HG02763 (cell line): ENCODE data around the gene FBP2.
"Not testable (repeated sequence)": the region's sequence is repeated elsewhere in the genome, so short reads cannot be mapped to it uniquely, and the experiment has no call there.

ENCODE experiments used
- ATAC-seq: cut with Tn5 transposase; IDR thresholded peaks from one replicate; pipeline ENCODE4 v1.9.1; 2021; ENCODE audit warnings: mild to moderate bottlenecking, moderate library complexity; ENCODE audit not compliant: unreplicated experiment

The FBP2 gene

DNA sequence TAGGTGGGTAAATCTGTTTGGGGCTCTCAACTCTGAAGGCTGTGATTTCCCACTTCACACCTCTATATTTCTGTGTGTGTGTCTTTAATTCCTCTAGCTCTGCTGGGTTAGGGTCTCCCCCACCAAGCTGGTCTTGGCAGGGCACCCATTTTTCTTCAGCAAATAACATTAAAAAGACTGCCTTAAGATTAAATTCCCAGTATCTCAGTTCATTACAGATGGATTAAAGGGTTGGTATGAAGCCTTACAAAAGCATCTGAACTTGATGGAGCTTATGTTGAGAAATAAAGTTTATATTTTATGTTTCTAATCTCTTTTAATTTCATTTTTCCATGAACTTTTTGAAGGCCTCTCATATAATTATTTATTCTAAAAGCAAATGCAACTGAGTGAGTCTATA is 27.1 kb downstream of the FBP2 start:
- no peak for ATAC-seq

DNA sequence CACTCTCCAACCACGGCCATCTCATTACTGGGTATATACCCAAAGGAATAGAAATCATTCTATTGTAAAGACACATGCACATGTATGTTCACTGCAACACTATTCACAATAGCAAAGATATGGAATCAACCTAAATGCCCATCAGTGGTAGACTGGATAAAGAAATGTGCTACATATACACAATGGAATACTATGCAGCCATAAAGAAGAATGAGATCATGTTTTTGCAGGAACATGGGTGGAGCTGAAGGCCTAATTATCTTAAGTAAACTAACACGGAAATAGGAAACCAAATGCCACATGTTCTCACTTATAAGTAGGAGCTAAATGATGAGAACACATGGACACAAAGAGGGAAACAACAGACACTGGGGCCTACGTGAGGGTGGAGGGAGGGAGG is 29.3 kb downstream of the FBP2 start:
- not testable (repeated sequence) for ATAC-seq

DNA sequence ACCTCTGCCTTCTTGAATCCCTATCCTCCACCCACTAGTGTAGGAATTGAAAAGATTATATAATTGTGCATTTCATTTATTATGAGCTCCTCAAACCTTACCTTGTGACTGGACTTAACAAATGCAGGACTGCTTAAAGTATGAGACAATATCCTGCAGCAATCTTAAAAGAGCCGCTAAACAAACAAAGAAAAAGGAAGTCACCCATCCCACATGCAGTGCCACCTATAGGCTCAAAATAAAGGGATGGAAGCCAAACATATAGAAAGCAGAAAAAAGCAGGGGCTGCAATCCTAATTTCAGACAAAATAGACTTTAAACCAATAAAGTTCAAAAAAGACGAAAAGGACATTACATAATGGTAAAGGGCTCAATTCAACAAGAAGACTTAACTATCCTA is 30.1 kb downstream of the FBP2 start:
- ATAC-seq, result no peak

DNA sequence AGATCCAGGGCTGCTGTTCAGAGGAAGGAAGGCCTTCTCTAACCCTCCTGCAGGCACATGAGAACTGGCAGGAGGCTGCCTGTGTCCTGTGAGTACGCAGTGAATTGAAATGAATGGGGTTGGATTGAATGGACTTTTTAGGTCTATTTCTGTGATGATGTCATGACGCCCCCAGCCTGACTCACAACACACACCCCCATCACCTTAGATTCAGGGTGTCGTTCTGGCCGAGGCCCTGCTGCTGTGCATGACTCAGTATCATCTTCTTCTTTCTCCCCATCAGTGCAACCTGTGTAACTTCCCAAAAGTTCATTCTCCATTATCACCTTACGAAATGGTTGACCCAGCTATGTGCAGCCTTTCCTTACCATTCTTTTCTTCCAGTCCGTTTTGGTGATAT is 33.4 kb downstream of the FBP2 start:
- ATAC-seq, result no peak

DNA sequence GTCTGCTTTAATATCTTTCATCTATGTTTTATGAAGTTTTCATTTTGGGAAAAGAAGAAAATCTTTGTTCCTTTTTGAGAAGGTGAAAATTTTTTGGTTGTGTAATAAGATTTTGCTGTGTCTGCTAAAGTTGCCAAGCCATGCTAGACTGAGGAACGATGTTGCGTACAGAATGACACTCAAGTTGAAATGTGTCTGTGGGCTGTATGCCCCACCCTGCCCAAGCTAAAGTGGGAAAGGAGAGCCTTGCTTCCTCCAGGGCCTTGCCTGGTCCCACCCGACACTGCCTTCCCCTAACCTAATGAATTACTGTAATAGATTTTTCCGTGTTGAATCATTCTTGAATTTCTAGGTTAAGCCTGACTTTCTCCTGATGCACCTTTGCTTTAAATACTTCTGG is 36.2 kb downstream of the FBP2 start:
- ATAC-seq, result no peak

DNA sequence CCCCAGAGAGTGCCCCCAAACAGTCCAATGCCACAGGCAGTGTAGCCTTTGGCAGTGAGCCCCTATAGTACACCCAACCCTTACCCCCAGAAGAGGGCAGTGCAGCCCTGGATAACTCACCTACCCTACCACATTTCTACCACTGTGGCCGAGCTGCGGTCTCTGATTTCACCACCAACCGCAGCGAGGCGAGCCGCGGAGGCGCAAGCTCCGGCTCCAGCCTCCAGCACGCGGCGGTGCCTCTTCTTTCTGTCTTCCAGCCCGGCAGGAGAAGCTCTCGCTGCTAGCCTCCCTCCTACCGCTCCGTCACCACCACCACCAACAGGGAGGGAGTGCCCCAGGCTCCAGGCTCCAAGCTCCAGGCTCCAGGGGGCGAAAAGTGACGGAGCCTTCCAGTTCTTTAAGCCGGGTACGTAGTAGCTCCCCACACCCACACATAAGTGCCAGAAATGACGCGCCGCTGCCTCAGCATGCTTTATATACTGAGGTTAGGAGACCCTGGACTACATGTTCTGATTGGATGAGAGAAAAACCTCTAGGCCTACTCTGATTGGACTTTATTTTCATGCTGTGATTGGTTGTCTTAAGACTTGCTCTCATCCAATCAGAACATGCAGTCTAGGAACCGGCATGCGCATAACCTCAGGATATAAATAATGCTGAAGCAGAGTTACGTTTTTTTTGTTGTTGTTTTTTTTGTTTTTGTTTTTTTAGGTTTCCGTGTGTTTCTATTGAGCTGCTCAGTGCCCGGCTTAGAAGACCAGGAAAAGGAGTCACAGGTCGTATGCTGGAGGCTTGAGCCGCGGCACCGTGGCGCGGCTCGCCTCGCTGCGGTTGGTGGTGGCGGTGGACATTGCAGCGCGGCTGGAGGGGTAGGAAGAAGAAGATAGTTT is 38.9 kb downstream of the FBP2 start, which contains the start of gene PCAT7:
TSS of gene PCAT7 (plus strand) at position 645 of the 893 bp plus-strand sequence.
- no peak for ATAC-seq

DNA sequence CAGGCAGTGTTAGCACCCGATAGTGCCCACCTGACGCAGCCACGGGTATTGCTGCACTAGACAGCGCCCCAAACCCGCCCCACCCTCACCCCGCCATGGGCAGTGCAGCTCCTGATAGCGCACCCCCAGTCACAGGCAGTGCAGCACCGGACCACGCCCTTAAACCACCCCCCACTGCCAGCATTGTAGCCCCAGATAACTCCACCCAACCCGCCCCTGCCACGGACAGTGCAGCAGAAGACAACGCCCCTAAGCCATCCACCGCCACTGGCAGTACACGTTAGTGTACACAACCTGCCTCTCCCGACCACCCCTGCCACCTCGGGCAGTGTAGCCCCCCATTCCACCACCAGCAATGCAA is 39.6 kb downstream of the FBP2 start:
- ATAC-seq, result no peak

DNA sequence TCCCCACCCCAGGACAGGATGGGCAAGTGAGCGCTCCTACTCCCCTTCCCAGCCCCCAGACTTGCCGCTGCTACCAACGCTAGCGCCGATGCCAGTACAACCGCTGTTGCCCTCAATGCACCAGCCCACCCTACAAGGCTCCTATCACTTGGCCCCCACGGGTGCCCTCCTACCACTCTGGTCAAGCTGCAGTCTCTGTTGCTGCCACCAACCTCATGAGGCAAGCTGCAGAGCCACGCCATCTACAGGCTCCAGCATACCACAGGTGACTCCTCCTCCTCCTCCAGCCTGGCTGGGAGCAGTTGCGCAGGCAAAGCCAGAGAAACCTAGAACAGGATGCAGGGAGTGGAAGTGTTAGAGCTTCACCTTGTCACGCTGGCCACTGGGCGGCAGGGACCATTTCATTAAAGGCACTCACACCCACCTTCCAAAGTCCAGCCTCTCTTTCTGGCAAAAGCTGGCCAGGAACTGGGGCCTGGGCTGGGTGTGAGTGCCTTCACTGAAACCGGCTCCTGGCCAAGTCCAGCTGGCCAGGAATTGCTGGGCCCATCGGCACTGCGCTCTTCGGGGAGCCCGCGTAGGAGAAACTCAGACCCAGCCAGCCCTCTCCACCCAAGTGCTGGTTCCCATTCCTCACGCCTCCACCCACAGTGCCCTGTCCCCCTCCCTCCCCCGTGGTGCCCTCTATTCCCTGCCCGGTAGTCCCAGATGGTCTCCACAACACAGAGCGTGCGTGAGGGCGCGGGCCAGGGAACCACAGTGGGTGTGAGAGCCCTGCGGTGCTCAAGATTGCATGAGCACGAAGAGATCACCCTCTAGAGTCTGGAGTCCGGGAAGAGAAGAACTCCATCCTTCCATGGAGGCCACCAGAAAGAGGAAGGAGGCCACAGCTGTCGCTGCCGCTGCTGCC is 40.3 kb downstream of the FBP2 start:
- ATAC-seq, result no peak

DNA sequence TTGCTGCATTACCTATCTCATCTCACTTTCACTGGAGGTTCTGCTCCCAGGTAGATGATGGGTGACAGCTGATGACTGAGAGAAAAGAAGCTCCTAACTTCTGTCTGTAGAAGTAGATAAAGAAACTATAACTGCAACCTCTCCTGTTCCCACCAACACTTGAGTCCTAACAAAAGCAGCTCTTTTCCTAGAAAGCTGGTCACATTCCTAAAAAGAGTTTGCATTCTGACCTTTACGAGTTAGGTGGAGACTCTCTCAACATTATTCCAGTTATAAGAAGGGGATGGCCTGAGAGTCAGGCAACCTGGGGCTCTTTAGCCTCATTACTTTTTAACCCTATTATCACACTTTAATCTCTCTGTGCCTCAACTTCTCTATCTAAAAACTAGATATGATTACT is 47.7 kb downstream of the FBP2 start:
- ATAC-seq, result no peak

DNA sequence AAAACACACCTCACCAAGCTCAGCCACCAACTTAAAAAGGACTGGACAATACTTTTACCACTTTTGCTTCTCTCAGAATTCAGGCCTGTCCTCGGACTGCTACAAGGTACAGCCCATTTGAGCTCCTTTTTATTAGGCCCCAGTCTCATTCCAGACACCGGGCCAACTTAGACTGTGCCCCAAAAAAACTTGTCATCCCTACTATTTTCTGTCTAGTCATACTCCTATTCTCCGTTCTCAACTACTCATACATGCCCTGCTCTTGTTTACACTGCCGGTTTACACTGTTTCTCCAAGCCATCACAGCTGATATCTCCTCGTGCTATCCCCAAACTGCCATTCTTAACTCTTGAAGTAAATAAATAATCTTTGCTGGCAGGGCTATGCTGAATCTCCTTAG is 49.3 kb downstream of the FBP2 start:
- ATAC-seq, result not testable (repeated sequence)

DNA sequence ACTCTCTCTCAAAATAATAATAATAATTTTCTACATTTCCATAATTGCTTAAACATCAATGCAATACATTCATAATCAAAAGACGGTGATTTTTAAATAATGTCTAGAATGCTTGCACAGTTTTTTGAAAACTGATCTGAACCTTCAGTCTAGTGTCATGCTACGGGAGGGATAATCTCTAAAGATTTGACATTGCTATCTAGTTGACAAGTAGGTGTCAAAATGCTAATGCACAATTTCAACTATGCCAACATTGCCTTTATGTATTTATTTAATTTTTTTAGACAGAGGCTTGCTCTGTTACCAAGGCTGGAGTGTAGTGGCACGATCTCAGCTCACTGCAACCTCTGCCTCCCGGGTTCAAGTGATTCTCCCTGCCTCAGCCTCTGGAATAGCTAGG is 54.7 kb downstream of the FBP2 start:
- no peak for ATAC-seq

DNA sequence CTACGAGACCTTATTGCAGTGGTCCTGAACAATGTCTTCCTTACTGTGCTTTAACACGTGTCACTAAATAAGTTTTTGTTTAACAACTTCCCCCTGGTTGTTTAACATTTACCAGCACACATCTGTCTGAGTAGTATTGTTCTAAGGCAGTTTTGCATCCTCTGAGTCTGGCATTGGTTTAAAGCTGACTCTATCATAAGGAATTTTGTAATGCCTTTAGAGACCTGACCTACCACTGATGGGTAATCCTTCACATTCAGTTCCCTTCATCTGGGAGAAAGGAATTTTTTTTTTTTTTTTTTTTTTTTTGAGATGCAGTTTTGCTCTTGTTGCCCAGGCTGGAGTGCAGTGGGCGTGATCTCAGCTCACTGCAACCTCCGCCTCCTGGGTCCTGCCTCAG is 58.7 kb downstream of the FBP2 start:
- no peak for ATAC-seq

DNA sequence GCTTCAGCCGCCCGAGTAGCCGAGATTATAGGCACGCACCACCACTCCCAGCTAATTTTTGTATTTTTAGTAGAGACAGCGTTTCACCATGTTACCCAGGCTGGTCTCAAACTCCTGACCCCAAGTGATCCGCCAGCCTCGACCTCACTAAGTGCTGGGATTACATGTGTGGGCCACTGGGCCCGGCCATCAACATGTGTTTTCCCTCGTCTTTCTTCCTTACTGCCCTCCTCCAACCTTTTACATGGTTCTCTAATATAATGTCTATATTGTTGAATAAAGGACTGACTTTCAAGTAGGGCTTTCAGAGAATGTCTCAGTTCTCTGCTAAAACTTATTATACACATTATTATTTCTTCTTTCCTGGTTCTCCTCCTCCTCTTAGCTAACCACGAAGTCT is 60.0 kb downstream of the FBP2 start:
- ATAC-seq, result no peak

DNA sequence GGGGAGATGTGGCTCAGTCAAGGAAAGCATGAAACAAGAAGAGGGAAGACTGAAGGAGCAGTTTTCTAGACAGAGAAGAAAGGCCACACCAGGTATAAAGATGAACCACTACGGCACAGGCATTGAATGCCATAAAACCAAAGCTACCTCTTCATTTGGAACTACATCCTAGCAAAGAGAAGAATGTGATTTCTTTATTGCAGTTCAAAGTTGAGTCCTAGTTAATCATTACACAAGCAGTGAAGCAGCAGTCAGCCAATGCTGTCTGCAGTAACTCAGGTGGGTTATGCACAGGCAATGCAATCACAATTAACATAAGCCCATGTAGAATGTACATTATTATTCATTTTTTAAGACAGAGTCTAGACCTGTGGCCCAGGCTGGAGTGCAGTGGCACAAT is 60.5 kb downstream of the FBP2 start:
- ATAC-seq, result no peak

DNA sequence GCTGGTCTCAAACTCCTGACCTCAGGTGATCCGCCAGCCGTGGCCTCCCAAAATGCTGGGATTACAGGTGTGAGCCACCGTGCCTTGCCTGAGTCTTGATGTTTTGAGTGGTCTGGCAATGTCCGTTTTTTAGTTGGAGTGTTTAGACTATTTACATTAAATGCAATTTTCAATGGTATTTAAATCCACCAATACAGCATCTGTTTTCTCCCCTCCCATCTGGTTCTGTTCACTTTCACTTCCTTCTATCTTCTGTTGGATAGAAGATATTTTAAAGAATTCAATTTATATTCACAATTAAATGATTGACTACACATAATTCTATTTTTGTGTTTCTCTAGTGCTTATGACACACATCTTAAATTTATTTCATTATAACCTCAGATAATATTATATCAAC is 64.7 kb downstream of the FBP2 start:
- ATAC-seq, result no peak

DNA sequence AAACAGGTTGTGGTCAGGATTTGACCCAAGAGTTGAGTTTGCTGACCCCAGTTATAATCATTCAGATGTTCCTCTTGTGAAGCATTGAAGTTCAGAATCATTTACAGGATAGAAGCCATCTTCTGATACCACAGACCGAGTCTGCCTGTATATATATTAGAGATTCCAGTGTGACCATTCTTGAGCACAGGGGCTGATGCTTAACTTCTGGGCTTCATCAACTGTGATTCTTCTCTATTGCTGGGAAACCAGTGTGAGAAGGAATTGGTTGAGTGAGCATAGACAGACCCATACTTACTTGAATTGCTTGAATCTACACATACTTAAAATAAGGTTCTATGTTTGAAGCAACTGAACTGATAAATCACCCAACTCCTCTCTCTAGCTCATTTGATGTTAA is 66.7 kb downstream of the FBP2 start:
- no peak for ATAC-seq

DNA sequence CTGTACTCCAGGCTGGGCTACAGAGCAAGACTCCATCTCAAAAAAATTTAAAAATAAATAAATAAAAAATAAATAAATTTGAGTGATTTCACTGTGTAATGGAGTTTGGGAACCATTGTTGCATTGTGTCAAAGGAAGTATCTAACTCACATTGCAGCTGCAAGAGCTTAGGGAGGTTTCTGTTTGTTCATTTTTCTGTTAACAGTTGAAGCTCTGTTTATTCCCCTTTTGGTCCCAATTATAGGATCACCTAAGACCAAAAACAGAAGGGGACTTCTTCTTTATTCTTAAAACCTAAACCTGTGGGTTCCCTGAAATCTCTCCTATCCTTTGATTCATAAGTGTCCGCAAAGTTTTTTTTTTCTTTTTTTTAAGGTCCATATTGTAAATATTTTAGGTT is 67.4 kb downstream of the FBP2 start:
- no peak for ATAC-seq

DNA sequence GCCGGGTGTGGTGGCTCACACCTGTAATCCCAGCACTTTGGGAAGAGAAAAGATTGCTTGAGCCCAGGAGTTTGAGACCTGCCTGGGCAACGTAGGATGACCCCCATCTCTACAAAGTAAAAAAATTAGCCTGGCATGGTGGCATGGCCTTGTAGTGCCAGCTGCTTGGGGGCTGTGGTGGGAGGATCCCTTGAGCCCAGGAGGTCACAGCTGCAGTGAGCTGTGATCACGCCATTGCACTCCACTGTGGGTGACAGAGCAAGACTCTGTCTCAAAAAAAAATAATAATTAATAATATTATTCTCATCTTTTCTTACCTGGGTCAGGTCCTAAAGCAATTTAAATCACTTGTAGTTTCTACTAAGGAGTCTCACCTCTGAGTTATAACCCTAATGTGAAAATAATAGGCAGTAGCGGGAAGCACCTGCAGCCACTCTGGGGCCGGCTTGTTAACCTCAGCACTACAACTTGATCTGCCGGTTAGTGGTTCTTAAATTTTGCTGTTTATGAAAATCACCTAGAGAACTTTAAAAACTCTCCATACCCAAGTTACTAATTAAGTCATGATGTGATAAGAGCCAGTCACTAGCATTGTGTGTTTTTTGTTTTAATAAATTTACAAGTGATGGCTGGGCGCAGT is 68.1 kb downstream of the FBP2 start:
- ATAC-seq, result no peak

DNA sequence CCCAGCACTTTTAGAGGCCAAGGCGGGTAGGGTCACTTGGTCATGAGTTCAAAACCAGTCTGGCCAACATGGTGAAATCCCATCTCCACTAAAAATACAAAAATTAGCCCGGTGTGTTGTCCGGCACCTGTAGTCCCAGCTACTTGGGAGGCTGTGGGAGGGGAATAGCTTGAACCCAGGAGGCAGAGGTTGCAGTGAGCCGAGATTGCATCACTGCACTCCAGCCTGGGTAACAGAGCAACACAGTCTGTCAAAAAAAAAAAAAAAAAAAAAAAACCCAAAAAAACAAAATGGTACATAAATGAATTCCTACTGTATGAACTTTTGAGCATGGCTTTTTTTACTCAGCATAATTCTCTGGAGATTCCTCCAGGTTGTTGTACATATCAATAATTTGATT is 76.4 kb downstream of the FBP2 start:
- ATAC-seq, result no peak

DNA sequence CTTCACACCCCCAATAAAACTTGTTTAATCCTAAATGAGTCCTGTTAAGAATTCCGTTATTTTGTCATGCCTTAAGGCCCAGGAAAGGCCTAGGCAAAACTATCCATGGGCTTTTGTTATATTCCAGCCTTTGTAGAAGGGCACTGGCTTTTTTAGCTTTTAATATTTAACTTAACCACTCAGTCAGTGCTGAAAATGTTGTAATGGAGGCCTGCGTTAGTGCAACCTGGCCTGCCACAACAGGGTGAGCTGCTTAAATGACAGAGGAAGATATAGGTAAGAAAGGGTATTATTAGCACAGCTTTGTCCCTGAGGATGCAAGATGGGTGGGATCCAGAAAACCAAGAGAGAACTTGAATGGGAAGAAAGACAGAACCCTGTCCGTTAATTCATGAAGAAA is 78.9 kb downstream of the FBP2 start:
- ATAC-seq, result no peak

DNA sequence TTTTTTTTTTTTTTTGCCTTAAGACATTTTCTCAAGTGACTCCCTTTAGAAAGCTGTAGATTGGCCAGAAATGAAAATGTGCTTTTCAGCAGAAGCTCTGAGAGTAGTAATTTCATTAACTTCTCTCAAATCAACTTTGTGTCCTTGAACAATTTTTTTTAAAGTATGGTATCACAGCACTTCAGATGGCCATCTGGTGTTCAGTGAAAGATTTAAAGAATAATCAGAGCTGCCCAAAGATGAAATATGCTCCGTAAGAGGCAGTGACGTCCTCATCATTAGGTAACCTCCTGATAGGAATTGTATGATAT is 81.7 kb downstream of the FBP2 start:
- no peak for ATAC-seq
